GM13977 (cell line): ENCODE results near the gene CNGB1.
"Not testable (repeated sequence)": the region's sequence is repeated elsewhere in the genome, so short reads cannot be mapped to it uniquely, and the experiment has no call there.

Experiments
- DNase-seq: peaks from one replicate; pipeline ENCODE4 v3.0.0; 2012; ENCODE audit warnings: low spot score
- CTCF ChIP-seq: IDR thresholded peaks from 2 replicates; pipeline ENCODE4 v1.5.1; 2012; ENCODE audit warnings: mild to moderate bottlenecking, control low read depth; ENCODE audit not compliant: insufficient read depth; ENCODE audit errors: extremely low read depth, missing control alignments
- in situ Hi-C: fragments of 300-500 bp; cut with MboI; formaldehyde crosslinking; loops from one replicate; pipeline ENCODE4 v1.12.0; 2022; ENCODE audit warnings: low sequenced_read_pairs, low pct_unique_long_range_greater_than_20kb, mixed read lengths, inconsistent platforms; ENCODE audit not compliant: unreplicated experiment

Gene CNGB1

GRCh38 chr16:57863434-57864160, 107.3 kb downstream of the CNGB1 start:
- in situ Hi-C loops = no loop called here
- no peak for DNase-seq
- peak; percentile 27 for TF ChIP-seq CTCF

GRCh38 chr16:57862698-57863433, 108.1 kb downstream of the CNGB1 start:
- no peak for DNase-seq
- TF ChIP-seq CTCF = no peak
- in situ Hi-C loops = no loop called here

GRCh38 chr16:57859331-57859730, 111.6 kb downstream of the CNGB1 start:
- DNase-seq = no peak
- TF ChIP-seq CTCF = peak; percentile 15
- in situ Hi-C loops = no loop called here

- TF ChIP-seq CTCF = no peak
- in situ Hi-C loops = no loop called here
- DNase-seq = no peak
Measured at GRCh38 chr16:57858635-57859034, 112.3 kb downstream of the CNGB1 start.

- DNase-seq, in situ Hi-C loops: not testable (repeated sequence)
Measured at GRCh38 chr16:57857991-57858390, 112.9 kb downstream of the CNGB1 start.

GRCh38 chr16:57855188-57855587, 115.7 kb downstream of the CNGB1 start:
- no peak for DNase-seq
- in situ Hi-C loops = no loop called here

More at GRCh38 chr16:57855188-57855587, 115.7 kb downstream of the CNGB1 start:
- no peak for TF ChIP-seq CTCF
